GM19324 (cell line): ENCODE results near the gene STX16.

Experiments used
- ATAC-seq: cut with Tn5 transposase; IDR thresholded peaks from one replicate; pipeline ENCODE4 v1.9.1; 2021; ENCODE audit warnings: mild to moderate bottlenecking, moderate library complexity; ENCODE audit not compliant: unreplicated experiment, low FRiP score

The STX16 gene

DNA sequence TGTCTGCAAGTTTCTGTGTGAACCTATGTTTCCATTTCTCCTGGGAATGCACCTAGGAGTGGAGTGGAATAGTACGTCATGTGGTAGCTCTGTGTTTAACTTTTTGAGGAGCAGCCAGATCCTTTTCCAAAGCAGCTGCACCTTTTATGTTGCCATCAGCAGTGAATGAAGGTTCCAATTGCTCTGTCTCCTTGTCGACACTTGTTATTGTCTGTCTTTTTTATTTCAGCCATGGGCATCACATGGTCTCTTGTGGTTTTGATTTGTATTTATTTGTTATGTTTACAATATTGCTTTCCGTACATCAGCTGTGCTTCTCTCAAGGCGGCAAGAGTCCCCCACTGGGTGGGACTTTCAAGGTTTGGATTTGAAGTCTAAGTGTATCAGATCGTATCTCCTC lies 33.9 kb upstream of the STX16 start:
- ATAC-seq = no peak

- no peak for ATAC-seq
These were observed 32.6 kb upstream of the STX16 start for GRCh38 chr20:58618351-58619076.

DNA sequence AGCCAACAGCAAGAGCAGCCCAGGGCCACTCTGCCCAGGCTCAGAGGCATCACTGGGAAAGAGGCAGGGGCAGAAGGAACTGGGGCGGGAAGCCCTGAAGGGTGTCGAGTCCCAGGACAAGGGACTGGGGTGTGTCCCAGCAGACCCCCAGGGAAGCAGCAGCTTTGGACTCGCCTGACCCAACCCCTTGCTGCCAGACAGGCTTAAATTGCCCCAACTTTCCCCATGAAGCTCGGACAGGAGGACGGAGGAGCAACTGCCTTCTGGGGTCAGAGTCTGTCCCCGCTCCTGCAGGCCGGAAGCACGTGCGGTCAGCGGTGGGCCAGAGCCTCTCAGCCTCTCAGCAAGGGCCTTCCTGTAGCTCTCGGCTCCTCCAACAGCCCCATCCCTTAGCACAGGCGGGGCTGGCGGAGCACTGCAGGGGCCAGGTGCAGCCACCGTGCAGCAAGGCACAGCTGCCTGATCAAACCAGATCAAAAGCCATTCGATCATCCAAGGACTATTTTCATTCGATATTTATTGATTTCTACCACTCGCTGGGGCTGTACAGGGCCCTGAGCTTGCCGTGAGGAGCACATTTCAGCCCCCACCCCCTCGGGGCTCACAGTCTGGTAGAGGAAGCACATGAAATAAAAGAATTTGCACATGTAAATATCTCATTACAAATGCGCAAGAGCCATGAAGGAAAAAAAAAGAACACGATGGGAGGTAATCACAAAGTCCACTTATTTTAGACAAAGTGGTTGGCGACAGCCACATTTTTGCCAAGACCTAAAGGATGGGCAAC lies 31.8 kb upstream of the STX16 start:
- no peak for ATAC-seq

- no peak for ATAC-seq
These were observed 31.1 kb upstream of the STX16 start for GRCh38 chr20:58619864-58620431.

DNA sequence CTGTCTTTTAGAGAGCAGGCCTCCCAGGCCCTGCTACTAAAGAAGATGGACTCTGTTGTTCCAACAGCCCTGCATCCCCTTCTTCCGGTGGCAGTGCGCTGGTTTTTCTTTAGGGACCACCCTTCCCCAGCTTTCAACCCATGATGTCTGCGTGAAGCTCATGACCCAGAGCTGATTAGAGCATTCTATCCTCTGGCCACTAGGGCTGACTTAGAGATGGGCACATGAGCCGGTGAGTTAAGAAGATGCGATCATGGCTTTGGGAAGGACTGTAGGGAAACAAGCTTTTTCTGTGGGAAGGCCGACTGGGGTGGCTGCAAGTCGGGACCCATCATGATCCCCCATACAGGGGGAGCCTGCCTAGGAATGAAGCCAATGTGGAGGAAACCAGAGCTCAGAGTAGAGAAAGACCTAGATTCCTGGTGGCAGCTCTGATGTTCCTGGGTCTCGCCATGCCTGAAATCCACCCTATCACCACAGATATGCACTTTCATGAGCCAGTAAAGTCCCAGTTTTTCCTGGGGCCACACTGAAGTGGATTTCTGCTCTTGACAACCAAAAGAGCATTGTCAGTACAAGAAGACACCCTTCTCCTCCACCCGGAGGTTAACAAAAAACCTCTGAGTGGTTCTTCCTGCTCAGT lies 29.1 kb upstream of the STX16 start:
- ATAC-seq = no peak

GRCh38 chr20:58622671-58623578 lies 28.2 kb upstream of the STX16 start:
- ATAC-seq = no peak

GRCh38 chr20:58623579-58624473 lies 27.3 kb upstream of the STX16 start:
- ATAC-seq = no peak

GRCh38 chr20:58624687-58625086 lies 26.4 kb upstream of the STX16 start:
- ATAC-seq = no peak

DNA sequence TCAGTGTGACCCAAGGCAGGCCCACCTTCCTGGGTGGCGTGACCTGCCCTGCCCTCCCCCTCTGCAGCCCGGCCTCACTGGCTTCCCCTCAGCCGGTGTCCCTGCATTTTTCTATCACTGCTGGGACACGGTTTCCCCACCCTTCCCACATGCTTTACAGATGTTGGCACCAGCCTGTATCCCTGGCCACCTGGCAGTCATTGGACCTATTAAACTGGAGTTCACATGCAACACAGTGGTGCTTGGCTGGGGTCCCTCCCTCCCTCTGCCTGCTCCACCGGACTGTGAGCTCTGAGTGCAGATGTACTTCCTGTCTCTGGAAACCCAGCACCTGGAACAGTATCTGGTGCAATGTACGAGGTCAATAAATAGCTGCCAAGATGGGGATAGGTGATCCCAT lies 25.5 kb upstream of the STX16 start:
- no peak for ATAC-seq

GRCh38 chr20:58626051-58626450 lies 25.0 kb upstream of the STX16 start:
- no peak for ATAC-seq

DNA sequence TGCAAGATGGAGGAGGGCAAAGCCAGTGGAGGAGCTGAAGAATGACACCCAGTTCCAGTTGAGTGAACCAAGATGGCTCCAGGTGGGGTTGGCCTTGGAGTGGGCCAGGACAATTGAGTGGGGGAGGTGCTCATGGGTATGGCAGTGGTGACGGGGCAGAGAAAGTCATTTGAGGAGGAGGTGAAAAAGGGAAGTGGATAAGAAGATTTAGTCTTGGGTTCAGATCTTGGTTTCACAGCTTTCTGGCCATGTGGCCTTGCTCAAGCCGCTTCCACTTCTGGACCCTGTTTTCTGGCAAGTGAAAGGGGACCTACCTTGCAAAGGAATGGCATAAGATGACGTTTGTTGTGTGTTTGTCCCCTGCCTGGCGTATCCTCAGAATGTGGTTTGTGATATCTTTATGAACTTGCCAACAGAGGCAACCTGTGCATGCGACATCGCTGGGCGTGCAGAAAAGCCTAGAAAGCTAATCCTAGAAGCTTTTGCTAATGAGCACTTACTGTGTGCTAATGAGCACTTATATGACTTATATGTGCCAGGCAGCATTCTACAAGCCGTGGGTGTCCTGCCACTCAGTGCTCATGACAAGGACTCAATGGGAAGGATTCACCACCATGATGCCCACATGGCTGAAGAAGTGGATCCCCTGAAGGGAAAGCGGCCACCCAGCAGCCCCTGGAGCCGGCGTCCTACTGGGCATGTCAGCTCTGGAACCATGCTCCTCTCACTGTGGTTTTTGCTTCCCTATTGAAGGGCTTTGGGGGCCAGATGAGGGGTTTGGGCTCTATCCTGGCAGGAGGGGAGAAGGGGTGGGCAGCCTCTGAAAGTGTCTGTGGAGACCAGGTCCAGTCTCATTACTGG lies 23.6 kb upstream of the STX16 start:
- no peak for ATAC-seq

DNA sequence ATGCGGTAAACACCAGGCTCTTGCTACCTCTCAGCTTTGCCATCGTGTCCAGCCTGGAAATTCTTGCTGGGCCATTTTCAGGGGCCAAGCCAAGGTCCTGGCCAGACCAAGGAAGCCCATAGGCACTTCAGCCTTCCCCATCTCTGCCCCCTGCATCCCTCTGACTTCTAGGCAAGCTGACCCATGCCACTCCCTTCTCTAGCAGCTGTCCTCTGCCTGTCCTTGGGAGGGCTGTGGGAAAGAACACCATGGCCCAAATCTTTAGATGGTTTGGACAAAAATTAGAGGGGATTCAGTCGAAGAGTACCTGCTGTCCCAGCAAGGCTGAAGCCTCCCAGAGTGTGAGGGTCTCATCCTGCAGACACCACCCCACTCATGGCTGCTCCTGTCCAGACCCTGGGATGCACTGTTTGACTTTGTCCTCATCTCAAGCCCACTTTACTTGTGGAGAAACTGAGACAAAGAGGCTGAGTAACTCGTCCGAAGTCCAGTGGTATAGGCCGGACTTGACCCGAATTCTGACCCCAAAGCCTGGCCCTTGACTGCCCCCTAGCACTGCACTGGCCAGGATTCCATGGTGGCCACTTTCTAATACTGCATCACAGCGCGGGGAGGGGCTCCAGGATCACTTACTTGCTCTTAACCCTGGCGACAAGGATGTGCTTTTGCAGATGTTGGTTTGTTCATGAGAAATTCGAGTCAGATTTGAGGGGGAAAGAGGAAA lies 22.4 kb upstream of the STX16 start:
- ATAC-seq = no peak

GRCh38 chr20:58629215-58629580 lies 21.9 kb upstream of the STX16 start:
- no peak for ATAC-seq

DNA sequence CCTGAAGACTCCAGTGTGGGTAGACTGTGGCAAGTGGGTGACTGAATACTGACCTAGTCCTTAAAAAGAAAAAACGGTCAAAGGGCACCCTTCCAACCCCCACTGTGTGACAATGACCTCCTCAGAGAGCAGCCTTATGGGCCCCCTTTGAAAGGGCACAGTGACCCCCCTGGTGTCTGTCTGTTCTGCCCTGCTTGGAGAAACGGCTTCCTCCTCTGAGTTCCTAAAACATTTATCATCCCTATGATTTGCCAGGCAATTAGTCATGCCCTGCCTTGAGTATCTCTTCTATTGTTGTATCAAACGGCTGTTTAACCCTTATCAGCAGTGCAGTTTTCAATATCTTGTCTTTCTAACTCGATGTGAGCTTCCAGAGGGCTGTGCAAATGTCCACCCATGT lies 21.0 kb upstream of the STX16 start:
- no peak for ATAC-seq

DNA sequence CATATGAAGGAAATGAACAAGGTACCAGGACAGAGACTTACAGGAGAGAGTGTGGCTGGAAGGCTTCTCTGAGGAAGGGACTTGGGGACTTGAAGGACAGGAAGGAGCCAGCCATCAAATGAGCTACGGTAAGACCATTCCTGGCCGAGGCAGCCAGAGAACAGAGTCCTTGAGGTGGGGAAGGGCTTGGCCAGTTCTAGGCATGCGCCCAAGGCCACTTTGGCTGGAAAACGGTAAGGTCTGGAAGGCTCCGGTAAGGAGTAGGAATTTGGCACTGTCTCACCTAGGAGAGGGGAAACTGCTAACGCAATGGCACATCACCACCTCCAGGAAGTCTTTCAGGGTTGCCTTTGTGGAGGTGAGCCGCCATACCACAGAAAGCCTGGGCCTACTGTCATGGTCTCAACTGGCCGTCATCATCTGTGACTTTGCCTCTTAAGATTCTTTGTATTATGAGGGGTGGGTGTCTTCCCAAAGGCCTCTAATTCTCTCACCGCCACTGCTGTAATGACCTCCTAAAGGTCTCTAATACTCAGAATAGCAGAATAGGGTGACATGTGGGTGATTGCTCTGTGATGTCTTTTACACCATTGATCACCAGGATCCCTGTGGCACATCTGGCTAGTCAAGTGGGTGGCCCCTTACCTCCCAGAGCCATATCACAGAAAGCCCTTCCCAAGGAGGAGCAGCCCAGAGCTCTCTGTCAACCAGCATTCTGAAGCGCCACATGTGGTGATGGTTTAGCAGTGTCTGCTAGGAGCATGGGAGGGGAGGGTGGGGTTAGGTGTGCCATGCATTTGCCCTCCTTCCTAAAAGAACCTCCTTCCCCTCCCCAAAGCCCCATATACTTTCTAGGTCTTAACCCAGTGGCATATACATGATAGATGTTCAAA lies 17.7 kb upstream of the STX16 start:
- ATAC-seq = no peak

GRCh38 chr20:58634059-58634458 lies 17.0 kb upstream of the STX16 start:
- no peak for ATAC-seq
